Measurements from ENCODE around the gene ALG5. TPM values are rescaled to one million over a fixed set of nuclear protein-coding genes. Genes with fewer than 3 reads are reported as not detected.

The ALG5 gene
- total RNA-seq, 1 donor from 2014 or later: 30.6 TPM

DNA sequence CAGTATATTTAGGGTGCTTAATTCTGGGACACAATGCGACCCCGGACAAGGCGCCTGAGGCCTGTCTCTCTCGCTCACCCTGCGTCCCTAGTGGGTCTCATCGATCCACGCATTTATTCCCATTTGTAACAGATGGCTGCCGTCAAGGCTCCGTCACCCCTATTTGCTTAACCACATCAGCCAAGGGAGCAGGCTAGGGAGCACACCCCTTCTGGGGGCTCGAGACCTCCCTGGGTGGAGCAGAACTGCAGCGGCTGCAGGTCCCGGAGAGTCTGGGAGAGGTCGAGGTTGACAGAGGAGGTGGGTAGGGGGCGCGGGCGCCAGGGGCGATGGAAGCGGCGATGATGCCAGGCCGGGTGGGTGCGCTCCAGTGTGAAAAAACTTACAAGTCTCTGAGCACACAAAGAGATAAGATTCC, 507 bp downstream of the ALG5 start:
- ATAC-seq (peak; percentile 4 to 7), DNase-seq (peak; percentile 49)
- no peaks in the 10 kb centered on the region for H3K9me3 ChIP-seq
- no peaks in the 10 kb centered on the region for H3K27me3 ChIP-seq (ENCODE audit: low read depth)
- H3K36me3 ChIP-seq: peaks cover 31% of the 10 kb centered on the region
- TF ChIP-seq, protein P1, sequence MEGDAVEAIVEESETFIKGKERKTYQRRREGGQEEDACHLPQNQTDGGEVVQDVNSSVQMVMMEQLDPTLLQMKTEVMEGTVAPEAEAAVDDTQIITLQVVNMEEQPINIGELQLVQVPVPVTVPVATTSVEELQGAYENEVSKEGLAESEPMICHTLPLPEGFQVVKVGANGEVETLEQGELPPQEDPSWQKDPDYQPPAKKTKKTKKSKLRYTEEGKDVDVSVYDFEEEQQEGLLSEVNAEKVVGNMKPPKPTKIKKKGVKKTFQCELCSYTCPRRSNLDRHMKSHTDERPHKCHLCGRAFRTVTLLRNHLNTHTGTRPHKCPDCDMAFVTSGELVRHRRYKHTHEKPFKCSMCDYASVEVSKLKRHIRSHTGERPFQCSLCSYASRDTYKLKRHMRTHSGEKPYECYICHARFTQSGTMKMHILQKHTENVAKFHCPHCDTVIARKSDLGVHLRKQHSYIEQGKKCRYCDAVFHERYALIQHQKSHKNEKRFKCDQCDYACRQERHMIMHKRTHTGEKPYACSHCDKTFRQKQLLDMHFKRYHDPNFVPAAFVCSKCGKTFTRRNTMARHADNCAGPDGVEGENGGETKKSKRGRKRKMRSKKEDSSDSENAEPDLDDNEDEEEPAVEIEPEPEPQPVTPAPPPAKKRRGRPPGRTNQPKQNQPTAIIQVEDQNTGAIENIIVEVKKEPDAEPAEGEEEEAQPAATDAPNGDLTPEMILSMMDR (IDR thresholded peaks at IDR 0.05): no peak
- intact Hi-C loops (cut with DNase I): no loop called here
- peak overlapping the region; percentile 98 for H3K27ac ChIP-seq
- peaks cover 22% of the 10 kb centered on the region for H3K4me1 ChIP-seq
- peak overlapping the region; percentile 91 for H3K4me3 ChIP-seq

DNA sequence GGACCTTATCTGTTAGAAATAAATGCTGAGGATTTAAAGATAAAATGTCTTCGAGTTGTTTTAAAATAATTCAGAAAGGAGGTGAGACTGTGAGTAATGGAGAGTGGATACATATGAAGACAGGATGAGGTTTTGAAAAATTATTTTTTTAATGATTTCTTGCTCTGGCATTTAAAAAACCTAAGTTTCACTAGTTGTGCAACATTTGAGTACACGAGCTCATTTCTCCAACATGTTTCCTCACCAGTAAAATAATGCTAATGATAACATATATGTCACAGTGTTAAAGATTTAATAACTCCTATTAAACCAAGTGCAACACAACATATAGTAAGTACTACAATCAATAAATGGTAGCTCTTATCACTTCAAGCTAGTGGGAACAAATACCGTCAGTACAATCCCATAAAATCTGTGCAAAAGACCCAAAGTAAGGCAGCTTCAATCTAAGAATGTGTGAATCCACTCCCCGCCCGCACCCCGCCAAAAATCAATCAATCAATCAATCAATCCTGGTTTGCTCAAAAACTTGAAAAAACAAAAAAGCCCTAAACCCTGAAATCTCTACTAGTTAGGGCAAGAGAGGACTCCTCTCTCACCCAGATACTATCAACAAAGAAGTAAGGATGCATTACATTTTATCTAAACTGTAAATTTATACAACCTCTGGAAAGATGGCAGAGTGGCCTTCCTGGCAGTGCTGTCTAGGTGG, 1.3 kb downstream of the ALG5 start:
- DNase-seq (no peak), ATAC-seq (no peak)
- no peaks in the 10 kb centered on the region for H3K9me3 ChIP-seq
- intact Hi-C loops (cut with DNase I): no loop called here
- TF ChIP-seq, protein P1 (IDR thresholded peaks at IDR 0.05): no peak
- H3K27ac ChIP-seq: peak overlapping the region; percentile 98
- no peaks in the 10 kb centered on the region for H3K27me3 ChIP-seq (ENCODE audit: low read depth)
- peak overlapping the region; percentile 91 for H3K4me3 ChIP-seq
- peaks cover 32% of the 10 kb centered on the region for H3K36me3 ChIP-seq
- H3K4me1 ChIP-seq: peaks cover 22% of the 10 kb centered on the region

DNA sequence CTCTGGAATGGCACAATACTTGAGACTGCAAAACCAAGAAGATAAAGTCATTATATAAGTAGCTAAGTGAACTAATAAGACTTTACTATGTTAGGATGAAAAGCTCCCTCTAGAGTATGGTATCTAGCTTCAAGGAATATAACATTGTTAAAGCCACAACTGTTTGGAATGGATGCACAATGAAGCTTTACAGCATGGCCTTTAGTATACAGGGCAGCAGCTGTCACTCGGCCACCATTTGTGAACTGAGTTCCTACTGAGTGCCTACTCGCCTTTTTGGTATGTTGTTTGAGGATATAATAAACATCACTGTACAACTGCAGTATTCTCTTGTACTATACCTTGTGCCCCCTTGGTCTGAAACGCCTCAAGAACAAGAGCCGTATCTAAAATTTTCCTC, 6.8 kb downstream of the ALG5 start:
- TF ChIP-seq, protein P1 (IDR thresholded peaks at IDR 0.05): no peak
- H3K27me3 ChIP-seq (ENCODE audit: low read depth): no peaks in the 10 kb centered on the region
- no peak overlapping the region for H3K27ac ChIP-seq
- ATAC-seq (no peak), DNase-seq (no peak)
- no peaks in the 10 kb centered on the region for H3K9me3 ChIP-seq
- H3K4me3 ChIP-seq: no peak overlapping the region
- H3K36me3 ChIP-seq: peaks cover 83% of the 10 kb centered on the region
- no peaks in the 10 kb centered on the region for H3K4me1 ChIP-seq
- intact Hi-C loops (cut with DNase I): no loop called here

DNA sequence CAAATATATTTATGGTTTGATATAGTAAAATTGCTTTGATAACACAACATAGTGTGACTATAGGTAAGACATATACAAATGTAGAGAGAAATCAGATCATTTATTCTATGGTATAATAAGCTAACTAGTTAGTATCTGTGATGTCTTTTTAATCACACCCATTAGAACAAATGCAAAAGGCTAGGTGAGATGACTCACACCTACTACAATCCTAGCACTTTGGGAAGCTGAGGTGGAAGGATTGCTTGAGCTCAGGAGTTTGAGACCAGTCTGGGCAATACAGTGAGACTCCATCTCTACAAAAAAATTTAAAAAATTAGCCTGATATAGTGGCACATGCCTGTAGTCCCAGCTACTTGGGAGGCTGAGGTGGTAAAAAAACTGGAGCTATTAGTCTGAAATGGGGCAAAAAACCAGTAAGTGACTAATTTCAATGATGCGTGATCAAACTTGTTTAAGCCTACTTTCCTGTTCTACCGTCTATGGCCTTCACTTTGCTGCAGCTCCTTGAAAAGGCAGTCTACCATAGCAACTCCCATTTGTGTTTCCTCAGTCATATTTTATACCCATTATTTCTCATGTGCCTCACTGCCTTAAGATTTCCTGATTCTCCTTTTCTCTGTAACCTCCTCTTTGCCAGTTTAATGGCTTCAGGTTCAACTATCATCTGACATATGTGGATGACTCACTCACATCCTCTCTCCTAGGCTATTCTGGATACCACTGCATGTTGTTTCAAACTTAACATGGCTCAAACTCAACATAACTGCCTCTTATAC, 12.5 kb downstream of the ALG5 start:
- Histone ChIP-seq H3K36me3 (peaks cover 100% of the 10 kb centered on the region), H3K27ac (no peak overlapping the region), H3K9me3 (no peaks in the 10 kb centered on the region), H3K4me1 (no peaks in the 10 kb centered on the region), H3K27me3 (ENCODE audit: low read depth) (no peaks in the 10 kb centered on the region), H3K4me3 (no peak overlapping the region)
- intact Hi-C loops (cut with DNase I): no loop called here
- ATAC-seq (no peak), DNase-seq (no peak)
- TF ChIP-seq, protein P1 (IDR thresholded peaks at IDR 0.05): no peak

DNA sequence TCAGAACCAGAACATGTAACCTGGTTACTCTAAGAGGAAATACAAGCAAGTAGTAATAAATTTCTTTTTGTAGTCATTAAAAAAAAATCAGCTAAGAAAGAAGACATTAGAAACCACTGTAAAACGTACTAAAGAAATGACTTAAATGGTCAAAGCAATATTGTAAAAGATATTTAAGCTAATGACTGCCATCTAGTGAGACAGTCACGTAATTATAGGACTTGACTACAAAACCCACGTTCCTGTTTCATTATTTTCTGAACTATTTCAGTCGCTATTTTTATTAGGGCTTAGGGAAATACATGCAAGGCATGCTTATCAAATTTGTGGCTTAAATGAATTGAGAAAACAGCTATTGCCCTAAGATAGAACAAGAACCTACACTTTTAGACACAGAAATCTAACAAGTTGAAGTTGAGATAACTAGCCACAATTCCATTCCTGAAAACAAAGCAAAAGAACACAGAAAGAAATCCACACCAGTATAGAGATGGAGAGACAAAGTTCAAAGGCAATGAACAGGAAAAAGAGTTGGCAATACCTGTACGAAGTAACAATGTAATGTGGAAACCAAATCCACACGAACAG, 17.9 kb downstream of the ALG5 start:
- H3K27ac ChIP-seq: no peak overlapping the region
- H3K9me3 ChIP-seq: no peaks in the 10 kb centered on the region
- DNase-seq (no peak), ATAC-seq (no peak)
- peaks cover 76% of the 10 kb centered on the region for H3K36me3 ChIP-seq
- H3K4me3 ChIP-seq: no peak overlapping the region
- no peaks in the 10 kb centered on the region for H3K27me3 ChIP-seq (ENCODE audit: low read depth)
- no peaks in the 10 kb centered on the region for H3K4me1 ChIP-seq
- TF ChIP-seq, protein P1 (IDR thresholded peaks at IDR 0.05): peak; percentile 48
- intact Hi-C loops (cut with DNase I): no loop called here
